CD14-positive monocyte (primary cell): ENCODE measurements around the gene STXBP5. TPM values are rescaled to one million over a fixed set of nuclear protein-coding genes. Genes with fewer than 3 reads are reported as not detected.

Source experiments
- DNase-seq, 3 donors: peaks; one replicate each; pipeline ENCODE4 v3.0.0-alpha.2; 2011 to 2022
- H2AFZ ChIP-seq: 2 replicates; pipeline ENCODE4 v1.6.0; 2012; ENCODE audit warnings: mild to moderate bottlenecking, low read depth, low read length, inconsistent platforms; ENCODE audit not compliant: insufficient read depth, poor library complexity, severe bottlenecking
- H3K27ac ChIP-seq, 2 donors: 1 replicate in 1 of 2; 2 replicates in 1 of 2; pipeline ENCODE4 v1.5.1; 2012 to 2013; ENCODE audit warnings: low read length in 2 of 2, control low read depth in 1 of 2, inconsistent platforms in 1 of 2, low read depth in 1 of 2, mild to moderate bottlenecking in 1 of 2
- H3K27me3 ChIP-seq, 2 donors: one replicate each; pipeline versions ENCODE4 v1.6.0 to v1.6.1; 2011 to 2013; ENCODE audit warnings: low read length in 2 of 2; ENCODE audit not compliant: control insufficient read depth in 2 of 2, insufficient read depth in 2 of 2
- H3K36me3 ChIP-seq, 2 donors: replicated peaks in 1 of 2; 1 replicate in 1 of 2; 2 replicates in 1 of 2; pipeline versions ENCODE4 v1.5.1 to v1.6.1; 2012 to 2013; ENCODE audit warnings: low read length in 2 of 2, control low read depth in 1 of 2, inconsistent platforms in 1 of 2, mild to moderate bottlenecking in 1 of 2; ENCODE audit not compliant: insufficient read depth in 2 of 2, control insufficient read depth in 1 of 2
- H3K4me1 ChIP-seq, 2 donors: 1 replicate in 1 of 2; 2 replicates in 1 of 2; pipeline versions ENCODE4 v1.5.1 to v1.6.1; 2012 to 2013; ENCODE audit warnings: low read length in 2 of 2, control low read depth in 1 of 2, inconsistent platforms in 1 of 2, mild to moderate bottlenecking in 1 of 2, moderate library complexity in 1 of 2; ENCODE audit not compliant: insufficient read depth in 2 of 2, control insufficient read depth in 1 of 2
- H3K4me2 ChIP-seq: replicated peaks from 2 replicates; pipeline ENCODE3; 2012; ENCODE audit warnings: low read length, moderate library complexity, mild to moderate bottlenecking; ENCODE audit not compliant: poor library complexity, severe bottlenecking; ENCODE audit errors: extremely low read depth
- H3K4me3 ChIP-seq, 3 experiments: fragments of 200-600 bp in 1 of 3; sonication (generic) in 1 of 3; replicated peaks in 1 of 3; 1 replicate in 2 of 3; 2 replicates in 1 of 3; pipeline ENCODE4 v1.5.1; 2011 to 2013; ENCODE audit warnings: low read length in 3 of 3, mild to moderate bottlenecking in 3 of 3, control low read depth in 2 of 3, low read depth in 2 of 3, inconsistent platforms in 1 of 3, moderate library complexity in 1 of 3
- H3K79me2 ChIP-seq: 2 replicates; pipeline ENCODE4 v1.6.0; 2012; ENCODE audit warnings: mild to moderate bottlenecking, control low read depth, inconsistent platforms, low read length, moderate library complexity; ENCODE audit not compliant: insufficient read depth
- H3K9ac ChIP-seq: 2 replicates; pipeline ENCODE4 v1.6.0; 2017; ENCODE audit warnings: low read length, mild to moderate bottlenecking; ENCODE audit not compliant: insufficient read depth, poor library complexity, severe bottlenecking
- H3K9me3 ChIP-seq, 2 donors: replicated peaks in 1 of 2; 1 replicate in 1 of 2; 2 replicates in 1 of 2; pipeline versions ENCODE4 v1.5.1 to v1.6.1; 2012 to 2013; ENCODE audit warnings: low read length in 2 of 2, control low read depth in 1 of 2; ENCODE audit not compliant: control insufficient read depth in 1 of 2, insufficient read depth in 1 of 2
- H4K20me1 ChIP-seq: 2 replicates; pipeline ENCODE4 v1.6.0; 2012; ENCODE audit warnings: mild to moderate bottlenecking, low read length, control low read depth, moderate library complexity; ENCODE audit not compliant: insufficient read depth
- H3K27ac Mint-ChIP-seq, 7 donors: one replicate each; pipeline ENCODE4 v1.8.0; 2020; ENCODE audit warnings: mild to moderate bottlenecking in 7 of 7, mixed read lengths in 7 of 7, moderate library complexity in 6 of 7, inconsistent platforms in 2 of 7
- H3K27me3 Mint-ChIP-seq, 3 donors: one replicate each; pipeline ENCODE4 v1.8.0; 2021 to 2022; ENCODE audit warnings: low read depth in 3 of 3, mild to moderate bottlenecking in 3 of 3, mixed read lengths in 3 of 3, moderate library complexity in 3 of 3, inconsistent platforms in 1 of 3
- H3K36me3 Mint-ChIP-seq, 2 donors: one replicate each; pipeline ENCODE4 v1.8.0; 2020; ENCODE audit warnings: mixed read lengths in 2 of 2, inconsistent platforms in 1 of 2, mild to moderate bottlenecking in 1 of 2
- H3K4me1 Mint-ChIP-seq: one replicate; pipeline ENCODE4 v1.8.0; 2020; ENCODE audit warnings: mild to moderate bottlenecking, mixed read lengths
- H3K4me3 Mint-ChIP-seq, 2 donors: one replicate each; pipeline ENCODE4 v1.8.0; 2020; ENCODE audit warnings: mild to moderate bottlenecking in 2 of 2, mixed read lengths in 2 of 2, moderate library complexity in 1 of 2
- H3K9me3 Mint-ChIP-seq, 7 donors: one replicate each; pipeline ENCODE4 v1.8.0; 2020 to 2022; ENCODE audit warnings: mixed read lengths in 7 of 7, mild to moderate bottlenecking in 6 of 7, moderate library complexity in 6 of 7, inconsistent platforms in 2 of 7
- WGBS: methylation state at CpG from one replicate; pipeline ENCODE4 v1.1.5; 2013; ENCODE audit warnings: missing lambda C conversion rate; ENCODE audit not compliant: insufficient coverage; 5-methylcytosine and 5-hydroxymethylcytosine counted together
- intact Hi-C, 2 donors: fragments of 100-400 bp; cut with micrococcal nuclease; formaldehyde crosslinking; loops; one replicate each; pipeline versions ENCODE4 v1.15.0 to v1.15.1; 2023
- polyA plus RNA-seq, 3 donors: library from polyadenylated mRNA; depleted of rRNA in 1 of 3; unstranded in 2 of 3; stranded (reverse) in 1 of 3; fragments of 300-500 nt in 2 of 3; fragments of >200 nt in 1 of 3; fragmentation: Illumina TruSeq in 2 of 3; gene quantifications; 1 replicate in 2 of 3; 2 replicates in 1 of 3; pipeline ENCODE4 v1.2.3, GENCODE V29; 2012 to 2021
- TF ChIP-seq, protein P1 (sequence below): fragments of 200-600 bp; IDR thresholded peaks from one replicate; pipeline ENCODE4 v1.8.0; 2022; ENCODE audit warnings: antibody characterized with exemption, mild to moderate bottlenecking

The STXBP5 gene
- polyA plus RNA-seq, 3 donors, result 1.5 to 8.8 (median 2.0) TPM

DNA sequence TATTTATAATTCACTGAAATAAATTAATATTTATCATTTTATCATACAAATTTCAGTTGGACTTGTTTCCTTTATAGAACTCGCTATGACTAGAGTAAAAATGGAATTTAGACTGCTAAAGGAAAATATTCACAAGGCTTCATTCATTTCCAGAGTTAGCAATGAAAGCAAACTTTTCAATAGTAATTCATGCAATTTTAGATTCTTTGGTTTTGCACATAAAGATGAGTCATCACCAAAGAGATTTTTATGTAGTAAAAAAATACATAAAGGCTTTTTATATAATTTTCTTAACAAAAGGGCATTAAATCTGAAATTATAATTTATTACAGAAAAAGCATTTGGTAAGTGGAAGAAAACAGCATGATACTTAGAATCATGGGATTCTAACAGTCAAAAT, 37.2 kb upstream of the STXBP5 start:
- Mint-ChIP-seq H3K27ac (no peak overlapping the region), H3K27me3 (peaks cover 0 to 2% (median 2%) of the 10 kb centered on the region in 3 donors), H3K4me1 (no peaks in the 10 kb centered on the region), H3K9me3 (peaks cover 0 to 8% (median 4%) of the 10 kb centered on the region in 7 donors), H3K36me3 (no peaks in the 10 kb centered on the region), H3K4me3 (no peak overlapping the region)
- Histone ChIP-seq H3K79me2 (no peaks in the 10 kb centered on the region), H3K27me3 (no peaks in the 10 kb centered on the region), H3K4me2 (no peak overlapping the region), H2AFZ (no peak overlapping the region), H4K20me1 (no peaks in the 10 kb centered on the region), H3K36me3 (no peaks in the 10 kb centered on the region), H3K4me1 (no peaks in the 10 kb centered on the region), H3K9me3 (no peaks in the 10 kb centered on the region), H3K27ac (no peak overlapping the region), H3K4me3 (no peak overlapping the region), H3K9ac (no peak overlapping the region)
- WGBS, result no CpG with 5 or more reads among the region's 1 CpG
- intact Hi-C loops, result no loop called here
- TF ChIP-seq, protein P1, sequence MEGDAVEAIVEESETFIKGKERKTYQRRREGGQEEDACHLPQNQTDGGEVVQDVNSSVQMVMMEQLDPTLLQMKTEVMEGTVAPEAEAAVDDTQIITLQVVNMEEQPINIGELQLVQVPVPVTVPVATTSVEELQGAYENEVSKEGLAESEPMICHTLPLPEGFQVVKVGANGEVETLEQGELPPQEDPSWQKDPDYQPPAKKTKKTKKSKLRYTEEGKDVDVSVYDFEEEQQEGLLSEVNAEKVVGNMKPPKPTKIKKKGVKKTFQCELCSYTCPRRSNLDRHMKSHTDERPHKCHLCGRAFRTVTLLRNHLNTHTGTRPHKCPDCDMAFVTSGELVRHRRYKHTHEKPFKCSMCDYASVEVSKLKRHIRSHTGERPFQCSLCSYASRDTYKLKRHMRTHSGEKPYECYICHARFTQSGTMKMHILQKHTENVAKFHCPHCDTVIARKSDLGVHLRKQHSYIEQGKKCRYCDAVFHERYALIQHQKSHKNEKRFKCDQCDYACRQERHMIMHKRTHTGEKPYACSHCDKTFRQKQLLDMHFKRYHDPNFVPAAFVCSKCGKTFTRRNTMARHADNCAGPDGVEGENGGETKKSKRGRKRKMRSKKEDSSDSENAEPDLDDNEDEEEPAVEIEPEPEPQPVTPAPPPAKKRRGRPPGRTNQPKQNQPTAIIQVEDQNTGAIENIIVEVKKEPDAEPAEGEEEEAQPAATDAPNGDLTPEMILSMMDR, result no peak
- DNase-seq, result no peak

DNA sequence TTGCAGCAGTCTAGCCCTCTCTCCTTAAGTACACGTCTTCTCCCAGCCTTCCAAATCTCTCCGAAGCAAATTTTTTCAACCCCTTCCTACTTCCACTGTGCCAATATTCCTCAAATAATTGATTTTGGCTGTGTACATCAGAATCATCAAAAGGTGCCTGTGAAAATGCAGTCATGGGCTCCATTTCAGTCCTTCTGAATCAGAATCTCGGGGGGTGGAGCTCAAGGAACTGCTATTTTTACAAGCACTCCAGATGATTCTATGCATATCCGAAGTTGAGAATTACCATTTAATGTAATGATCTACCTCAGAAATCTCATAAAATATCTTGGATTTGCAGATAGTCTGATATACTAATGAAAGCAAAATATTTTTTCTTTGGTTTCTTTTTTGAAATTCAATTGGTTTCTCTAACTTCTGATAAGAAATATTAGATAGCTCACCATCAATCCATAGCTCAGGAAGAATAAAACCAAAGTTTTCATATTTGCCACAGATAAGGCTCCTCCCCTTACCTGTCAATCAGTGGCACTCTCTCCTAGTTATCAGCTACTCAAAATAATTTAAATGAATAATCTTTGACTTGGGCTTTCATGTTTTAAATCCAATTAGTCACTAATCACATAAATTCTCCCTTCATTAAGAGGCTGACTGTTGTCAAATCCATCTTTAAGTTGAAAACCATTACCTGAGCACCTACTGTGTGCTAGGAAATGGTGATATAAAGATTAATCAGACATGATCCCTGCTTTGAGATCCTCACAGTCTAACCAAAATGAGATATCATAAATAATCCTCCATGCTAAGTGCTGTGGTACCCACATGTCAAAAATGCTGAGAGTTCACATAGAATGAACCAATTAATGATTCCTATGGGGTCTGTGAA, 36.4 kb upstream of the STXBP5 start:
- Mint-ChIP-seq H3K36me3 (no peaks in the 10 kb centered on the region), H3K27me3 (peaks cover 0 to 2% (median 2%) of the 10 kb centered on the region in 3 donors), H3K4me3 (no peak overlapping the region), H3K27ac (no peak overlapping the region), H3K4me1 (no peaks in the 10 kb centered on the region), H3K9me3 (peaks cover 0 to 8% (median 4%) of the 10 kb centered on the region in 7 donors)
- WGBS, result 100% methylated on average over 2 of the region's 4 CpGs
- no peak for DNase-seq
- no peak overlapping the region for H3K4me3 ChIP-seq
- H4K20me1 ChIP-seq, result no peaks in the 10 kb centered on the region
- no peak overlapping the region for H3K27ac ChIP-seq
- intact Hi-C loops, result no loop called here
- H2AFZ ChIP-seq, result no peak overlapping the region
- H3K36me3 ChIP-seq, result no peaks in the 10 kb centered on the region
- no peaks in the 10 kb centered on the region for H3K9me3 ChIP-seq
- no peaks in the 10 kb centered on the region for H3K79me2 ChIP-seq
- H3K4me1 ChIP-seq, result no peaks in the 10 kb centered on the region
- TF ChIP-seq, protein P1, result no peak
- H3K27me3 ChIP-seq, result no peaks in the 10 kb centered on the region
- H3K4me2 ChIP-seq, result no peak overlapping the region
- H3K9ac ChIP-seq, result no peak overlapping the region
